Measurements from ENCODE around the gene F2. TPM values are rescaled to one million over a fixed set of nuclear protein-coding genes. Genes with fewer than 3 reads are reported as not detected.

F2 gene
- total and polyA plus RNA-seq, 2 of the 13 experiments (the other 11 are each of a cell fraction or from before 2014, with no cell fraction given) = 330 to 801 TPM

DNA sequence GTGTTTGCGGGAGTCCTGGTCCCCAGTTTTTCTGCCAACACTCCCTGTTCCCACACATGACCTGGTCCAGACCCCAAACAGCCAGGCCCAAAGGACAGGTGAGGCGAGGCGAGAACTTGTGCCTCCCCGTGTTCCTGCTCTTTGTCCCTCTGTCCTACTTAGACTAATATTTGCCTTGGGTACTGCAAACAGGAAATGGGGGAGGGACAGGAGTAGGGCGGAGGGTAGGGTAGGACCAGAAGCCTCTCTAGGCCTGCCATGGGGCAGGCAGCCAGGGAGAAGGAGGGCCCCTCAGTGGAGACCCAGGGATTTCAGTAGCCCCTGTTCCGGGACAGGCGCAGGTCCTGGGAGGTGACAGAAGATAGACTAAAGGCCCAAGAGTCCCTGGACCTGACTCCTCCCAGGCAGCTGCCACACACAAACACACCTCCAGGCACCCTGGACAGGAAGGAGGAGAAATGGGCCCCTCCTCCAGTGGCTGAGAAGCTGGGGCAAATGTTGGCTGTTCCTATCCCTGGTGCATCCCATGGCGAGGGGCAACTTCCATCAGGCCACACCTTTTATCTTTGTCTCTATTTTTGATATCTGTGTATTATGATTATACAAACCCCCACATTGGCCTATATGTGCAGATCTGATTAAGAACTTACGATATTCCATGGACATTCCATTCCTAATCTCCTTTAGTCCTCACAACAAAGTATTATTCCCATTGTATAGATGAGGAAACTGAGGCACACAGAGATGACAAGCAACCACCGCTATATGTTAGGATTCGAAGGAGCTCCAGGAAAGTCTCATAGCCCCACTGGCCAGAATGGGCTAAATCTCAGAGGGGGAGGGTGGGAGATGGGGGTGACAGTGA is 626 bp upstream of the F2 start (continued):
- TF ChIP-seq POGK (CRISPR knock-in tag; conservative IDR thresholded peaks at IDR 0.05) (peak; percentile 75), ZSCAN21 (CRISPR knock-in tag; IDR thresholded peaks at IDR 0.05; ENCODE audit: borderline replicate concordance) (peak; percentile 68; the same call in 1 of the 2 replicates), ZNF274 (CRISPR knock-in tag; IDR thresholded peaks at IDR 0.05) (peak; percentile 60; the same call in 1 of the 2 replicates), SNAPC5 (CRISPR knock-in tag; IDR thresholded peaks at IDR 0.05; ENCODE audit: borderline replicate concordance) (no peak), ZKSCAN5 (CRISPR knock-in tag; IDR thresholded peaks at IDR 0.05) (peak; percentile 37; the same call in 1 of the 2 replicates), TRAFD1 (CRISPR knock-in tag; IDR thresholded peaks at IDR 0.05; ENCODE audit: borderline replicate concordance) (no peak), ARID2 (CRISPR knock-in tag; IDR thresholded peaks at IDR 0.05; ENCODE audit: borderline replicate concordance) (no peak), GMEB2 (CRISPR knock-in tag; IDR thresholded peaks at IDR 0.05; ENCODE audit: low read depth) (no peak; the same call in 1 of the 2 replicates), ZNF318 (CRISPR knock-in tag; IDR thresholded peaks at IDR 0.05) (no peak), HNRNPK (IDR thresholded peaks at IDR 0.05; ENCODE audit: low read depth, low read length, poor library complexity, severe bottlenecking) (no peak)
